GM13977 (cell line): ENCODE data around the gene TEK.
A peak's percentile ranks its signal among the peaks of the same experiment; 100 is the strongest.
"Not testable (repeated sequence)": the region's sequence is repeated elsewhere in the genome, so short reads cannot be mapped to it uniquely, and the experiment has no call there.

Source experiments
- DNase-seq: peaks from one replicate; pipeline ENCODE4 v3.0.0; 2012; ENCODE audit warnings: low spot score
- in situ Hi-C: fragments of 300-500 bp; cut with MboI; formaldehyde crosslinking; loops from one replicate; pipeline ENCODE4 v1.12.0; 2022; ENCODE audit warnings: low sequenced_read_pairs, low pct_unique_long_range_greater_than_20kb, mixed read lengths, inconsistent platforms; ENCODE audit not compliant: unreplicated experiment
- TF ChIP-seq, protein P1 (sequence below): IDR thresholded peaks from 2 replicates; pipeline ENCODE4 v1.5.1; 2012; ENCODE audit warnings: mild to moderate bottlenecking, control low read depth; ENCODE audit not compliant: insufficient read depth; ENCODE audit errors: extremely low read depth, missing control alignments

TEK gene

GRCh38 chr9:27212621-27213020 is 103.6 kb downstream of the TEK start:
- TF ChIP-seq, protein P1, sequence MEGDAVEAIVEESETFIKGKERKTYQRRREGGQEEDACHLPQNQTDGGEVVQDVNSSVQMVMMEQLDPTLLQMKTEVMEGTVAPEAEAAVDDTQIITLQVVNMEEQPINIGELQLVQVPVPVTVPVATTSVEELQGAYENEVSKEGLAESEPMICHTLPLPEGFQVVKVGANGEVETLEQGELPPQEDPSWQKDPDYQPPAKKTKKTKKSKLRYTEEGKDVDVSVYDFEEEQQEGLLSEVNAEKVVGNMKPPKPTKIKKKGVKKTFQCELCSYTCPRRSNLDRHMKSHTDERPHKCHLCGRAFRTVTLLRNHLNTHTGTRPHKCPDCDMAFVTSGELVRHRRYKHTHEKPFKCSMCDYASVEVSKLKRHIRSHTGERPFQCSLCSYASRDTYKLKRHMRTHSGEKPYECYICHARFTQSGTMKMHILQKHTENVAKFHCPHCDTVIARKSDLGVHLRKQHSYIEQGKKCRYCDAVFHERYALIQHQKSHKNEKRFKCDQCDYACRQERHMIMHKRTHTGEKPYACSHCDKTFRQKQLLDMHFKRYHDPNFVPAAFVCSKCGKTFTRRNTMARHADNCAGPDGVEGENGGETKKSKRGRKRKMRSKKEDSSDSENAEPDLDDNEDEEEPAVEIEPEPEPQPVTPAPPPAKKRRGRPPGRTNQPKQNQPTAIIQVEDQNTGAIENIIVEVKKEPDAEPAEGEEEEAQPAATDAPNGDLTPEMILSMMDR, result no peak
- in situ Hi-C loops, result no loop called here

DNA sequence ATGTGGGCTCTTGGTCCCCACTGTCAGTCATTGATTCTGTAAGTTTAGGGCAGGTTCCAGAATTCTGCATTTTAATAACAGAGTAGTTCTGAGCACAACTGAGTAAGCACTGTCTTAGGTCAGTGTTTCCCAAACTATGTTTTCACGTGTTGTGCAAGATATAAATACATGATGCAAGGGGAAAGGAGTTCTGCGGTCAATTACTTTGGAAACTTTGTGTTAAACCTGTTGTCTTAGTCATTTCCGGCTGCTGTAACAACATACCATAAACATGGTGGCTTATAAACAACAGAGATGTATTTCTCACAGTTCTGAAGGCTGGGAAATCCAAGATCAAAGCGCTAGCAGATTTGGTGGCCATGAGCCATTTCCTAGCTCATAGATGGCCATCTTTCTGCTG is 118.2 kb downstream of the TEK start:
- TF ChIP-seq, protein P1, result no peak
- in situ Hi-C loops, result no loop called here
- DNase-seq, result no peak

More at GRCh38 chr9:27212621-27213020, 103.6 kb downstream of the TEK start:
- DNase-seq, result no peak

DNA sequence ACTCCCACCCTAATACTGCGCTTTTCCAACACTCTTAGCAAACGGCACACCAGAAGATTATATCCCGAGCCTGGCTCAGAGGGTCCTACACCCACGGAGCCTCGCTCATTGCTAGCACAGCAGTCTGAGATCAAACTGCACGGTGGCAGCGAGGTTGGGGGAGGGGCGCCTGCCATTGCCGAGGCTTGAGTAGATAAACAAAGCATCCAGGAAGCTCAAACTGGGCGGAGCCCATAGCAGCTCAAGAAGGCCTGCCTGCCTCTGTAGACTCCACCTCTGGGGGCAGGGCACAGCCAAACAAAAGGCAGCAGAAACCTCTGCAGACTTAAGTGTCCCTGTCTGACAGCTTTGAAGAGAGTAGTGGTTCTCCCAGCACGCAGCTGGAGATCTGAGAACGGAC is 130.6 kb downstream of the TEK start:
- DNase-seq, in situ Hi-C loops: not testable (repeated sequence)

DNA sequence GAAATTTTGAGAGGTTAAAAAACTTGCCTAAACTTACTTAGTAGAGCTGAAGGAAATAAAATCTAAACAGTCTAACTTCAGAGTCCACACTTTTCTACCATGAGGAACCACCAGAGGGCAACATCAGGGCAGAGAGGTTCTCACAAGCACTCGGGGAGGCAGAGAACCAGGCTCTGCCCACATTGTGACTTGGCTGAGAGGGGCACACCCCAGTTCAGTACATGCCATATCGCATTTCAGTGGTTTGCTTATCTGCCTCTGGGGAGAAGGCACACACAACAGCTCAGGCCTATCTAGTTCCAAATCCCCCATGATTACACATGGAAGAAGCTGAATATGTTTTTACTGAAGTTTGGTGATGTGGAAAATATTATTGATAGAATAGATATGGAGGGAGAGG is 138.7 kb downstream of the TEK start:
- TF ChIP-seq, protein P1, result peak; percentile 62
- DNase-seq, result peak; percentile 25
- in situ Hi-C loops, result no loop called here

DNA sequence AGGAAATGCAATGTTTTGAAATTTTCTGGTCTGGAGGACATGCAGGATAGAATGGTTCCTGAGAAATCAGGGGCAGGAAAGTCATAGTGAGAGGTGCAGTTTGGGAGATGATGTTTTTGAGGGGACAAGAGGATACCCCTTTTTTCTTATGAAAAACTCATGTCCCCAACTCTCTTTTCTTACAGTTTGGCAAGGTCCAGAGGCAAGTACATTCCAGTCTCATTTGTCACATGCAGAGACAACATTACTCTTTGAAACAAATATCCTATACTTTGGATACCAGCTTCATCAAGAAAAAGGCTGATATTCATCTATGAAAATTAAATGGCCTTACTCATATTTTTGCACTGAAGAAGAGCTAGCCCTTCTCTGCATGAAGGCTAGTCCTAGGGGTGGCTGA is 139.7 kb downstream of the TEK start:
- no peak for DNase-seq
- in situ Hi-C loops, result no loop called here
- TF ChIP-seq, protein P1, result no peak

DNA sequence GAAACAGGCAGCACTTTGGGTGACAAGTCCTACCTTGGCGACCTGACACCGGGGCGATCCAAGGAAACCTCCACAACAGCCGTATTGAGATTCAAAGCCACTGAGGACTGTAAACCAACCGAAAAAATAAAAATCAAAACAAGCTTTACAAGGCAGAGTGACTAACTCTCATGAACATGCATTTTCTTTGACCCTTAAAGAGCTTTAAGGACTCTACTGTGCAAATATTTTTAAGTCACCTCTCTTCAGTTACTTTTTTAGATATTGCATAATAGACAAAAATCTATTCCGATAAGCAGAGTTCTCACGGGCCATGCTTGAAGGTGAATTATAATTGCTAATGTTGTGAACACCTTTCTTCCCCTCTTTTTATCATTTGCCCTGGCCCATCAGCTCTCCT is 149.6 kb downstream of the TEK start:
- TF ChIP-seq, protein P1, result no peak
- in situ Hi-C loops, result no loop called here
- no peak for DNase-seq

- in situ Hi-C loops, result no loop called here
- no peak for DNase-seq
- TF ChIP-seq, protein P1, result no peak
These were observed 151.9 kb downstream of the TEK start for GRCh38 chr9:27260789-27261516.
